Measurements from ENCODE around the gene FAM163B.

Gene FAM163B

GRCh38 chr9:133637451-133638055 lies 28.4 kb upstream of the FAM163B start:
- H3K9me3 ChIP-seq (ENCODE audit: severe bottlenecking): no peaks in the 10 kb centered on the region
- DNase-seq (ENCODE audit: low spot score): no peak
- no peaks in the 10 kb centered on the region for H3K4me1 ChIP-seq (ENCODE audit: insufficient read depth, poor library complexity, severe bottlenecking)
- H3K36me3 ChIP-seq (ENCODE audit: low read depth): no peaks in the 10 kb centered on the region
- H3K27me3 ChIP-seq (ENCODE audit: insufficient read depth, poor library complexity, severe bottlenecking): peaks cover 40% of the 10 kb centered on the region
- no peak overlapping the region for H3K27ac ChIP-seq (ENCODE audit: poor library complexity, severe bottlenecking)
- no peak overlapping the region for H3K4me3 ChIP-seq (ENCODE audit: severe bottlenecking)
- ATAC-seq (ENCODE audit: low read depth): no peak
- TF ChIP-seq, protein P1, sequence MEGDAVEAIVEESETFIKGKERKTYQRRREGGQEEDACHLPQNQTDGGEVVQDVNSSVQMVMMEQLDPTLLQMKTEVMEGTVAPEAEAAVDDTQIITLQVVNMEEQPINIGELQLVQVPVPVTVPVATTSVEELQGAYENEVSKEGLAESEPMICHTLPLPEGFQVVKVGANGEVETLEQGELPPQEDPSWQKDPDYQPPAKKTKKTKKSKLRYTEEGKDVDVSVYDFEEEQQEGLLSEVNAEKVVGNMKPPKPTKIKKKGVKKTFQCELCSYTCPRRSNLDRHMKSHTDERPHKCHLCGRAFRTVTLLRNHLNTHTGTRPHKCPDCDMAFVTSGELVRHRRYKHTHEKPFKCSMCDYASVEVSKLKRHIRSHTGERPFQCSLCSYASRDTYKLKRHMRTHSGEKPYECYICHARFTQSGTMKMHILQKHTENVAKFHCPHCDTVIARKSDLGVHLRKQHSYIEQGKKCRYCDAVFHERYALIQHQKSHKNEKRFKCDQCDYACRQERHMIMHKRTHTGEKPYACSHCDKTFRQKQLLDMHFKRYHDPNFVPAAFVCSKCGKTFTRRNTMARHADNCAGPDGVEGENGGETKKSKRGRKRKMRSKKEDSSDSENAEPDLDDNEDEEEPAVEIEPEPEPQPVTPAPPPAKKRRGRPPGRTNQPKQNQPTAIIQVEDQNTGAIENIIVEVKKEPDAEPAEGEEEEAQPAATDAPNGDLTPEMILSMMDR (IDR thresholded peaks at IDR 0.05; ENCODE audit: poor library complexity, severe bottlenecking): no peak

DNA sequence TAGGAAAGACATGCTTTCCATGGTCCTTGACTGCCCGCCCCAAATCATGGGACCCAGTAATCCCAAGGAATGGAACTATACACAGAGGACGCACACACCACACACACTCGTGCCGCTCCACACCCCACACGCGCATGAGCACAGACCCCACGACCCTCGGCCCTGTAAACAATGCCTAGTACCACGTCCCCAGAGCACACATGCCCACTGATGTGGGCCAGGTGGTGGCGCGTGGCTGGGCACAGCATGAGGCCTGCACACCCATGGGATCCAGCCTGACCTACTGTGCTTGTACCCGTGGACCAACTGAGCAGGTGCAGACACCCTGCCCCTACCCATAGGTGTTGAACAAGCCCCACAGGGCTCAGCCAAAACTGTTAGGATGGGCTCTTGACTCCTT lies 27.7 kb upstream of the FAM163B start:
- Histone ChIP-seq H3K4me1 (ENCODE audit: insufficient read depth, poor library complexity, severe bottlenecking) (no peaks in the 10 kb centered on the region), H3K27me3 (ENCODE audit: insufficient read depth, poor library complexity, severe bottlenecking) (peaks cover 39% of the 10 kb centered on the region), H3K9me3 (ENCODE audit: severe bottlenecking) (no peaks in the 10 kb centered on the region), H3K4me3 (ENCODE audit: severe bottlenecking) (no peak overlapping the region), H3K36me3 (ENCODE audit: low read depth) (no peaks in the 10 kb centered on the region), H3K27ac (ENCODE audit: poor library complexity, severe bottlenecking) (no peak overlapping the region)
- TF ChIP-seq, protein P1 (IDR thresholded peaks at IDR 0.05; ENCODE audit: poor library complexity, severe bottlenecking): no peak
- ATAC-seq (ENCODE audit: low read depth): no peak
- DNase-seq (ENCODE audit: low spot score): no peak

- H3K4me1 ChIP-seq (ENCODE audit: insufficient read depth, poor library complexity, severe bottlenecking): no peaks in the 10 kb centered on the region
- no peak within 1 kb of the TSS for H3K4me3 ChIP-seq (ENCODE audit: severe bottlenecking)
- H3K27ac ChIP-seq (ENCODE audit: poor library complexity, severe bottlenecking): no peak within 1 kb of the TSS
- peaks cover 37% of the 10 kb centered on the region for H3K27me3 ChIP-seq (ENCODE audit: insufficient read depth, poor library complexity, severe bottlenecking)
- no peaks in the 10 kb centered on the region for H3K36me3 ChIP-seq (ENCODE audit: low read depth)
- DNase-seq (ENCODE audit: low spot score) (no peak), ATAC-seq (ENCODE audit: low read depth) (no peak)
- TF ChIP-seq, protein P1 (IDR thresholded peaks at IDR 0.05; ENCODE audit: poor library complexity, severe bottlenecking): no peak
- H3K9me3 ChIP-seq (ENCODE audit: severe bottlenecking): no peaks in the 10 kb centered on the region
Observed at GRCh38 chr9:133635533-133636531, 26.6 kb upstream of the FAM163B start, which contains the start of gene DBH. Gene DBH (plus strand): TSS chr9:133636363. CDS start chr9:133636372, 9 bp downstream.

DNA sequence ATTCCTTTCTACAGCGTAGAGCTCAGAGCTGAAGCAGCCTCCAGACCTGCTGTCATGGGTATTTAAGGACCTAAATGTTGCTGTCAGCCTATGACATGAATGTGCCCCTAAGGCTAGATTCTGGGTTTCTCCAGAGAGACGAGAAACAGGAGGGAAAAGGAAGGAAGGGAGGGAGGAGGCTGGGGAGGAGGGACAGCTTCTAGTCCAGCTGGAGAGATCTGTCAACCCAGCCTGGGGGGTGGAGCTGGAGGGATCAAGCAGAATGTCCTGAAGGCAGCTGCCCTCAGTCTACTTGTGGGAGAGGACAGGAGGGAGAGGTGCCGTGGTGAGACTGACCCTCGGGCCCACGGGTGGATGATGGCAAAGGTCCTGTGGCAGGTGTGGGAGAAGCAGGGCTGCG lies 25.9 kb upstream of the FAM163B start:
- ATAC-seq (ENCODE audit: low read depth) (no peak), DNase-seq (ENCODE audit: low spot score) (no peak)
- Histone ChIP-seq H3K27me3 (ENCODE audit: insufficient read depth, poor library complexity, severe bottlenecking) (peaks cover 30% of the 10 kb centered on the region), H3K4me1 (ENCODE audit: insufficient read depth, poor library complexity, severe bottlenecking) (no peaks in the 10 kb centered on the region), H3K27ac (ENCODE audit: poor library complexity, severe bottlenecking) (no peak overlapping the region), H3K36me3 (ENCODE audit: low read depth) (no peaks in the 10 kb centered on the region), H3K9me3 (ENCODE audit: severe bottlenecking) (no peaks in the 10 kb centered on the region), H3K4me3 (ENCODE audit: severe bottlenecking) (no peak overlapping the region)
- TF ChIP-seq, protein P1 (IDR thresholded peaks at IDR 0.05; ENCODE audit: poor library complexity, severe bottlenecking): no peak

Data from RWPE2 (cell line).